H9 (cell line): ENCODE results near the gene PCSK2. TPM values are rescaled to one million over a fixed set of nuclear protein-coding genes. Genes with fewer than 3 reads are reported as not detected.

Experiments
- DNase-seq: peaks from one replicate; pipeline ENCODE4 v3.0.0-alpha.2; 2017
- H2AFZ ChIP-seq: one replicate; pipeline ENCODE4 v1.6.1; 2013; ENCODE audit warnings: mild to moderate bottlenecking, low read length, control low read depth, moderate library complexity
- H2AK5ac ChIP-seq: 2 replicates; pipeline ENCODE4 v1.6.1; 2013; ENCODE audit warnings: low read length, control low read depth, mixed read lengths; ENCODE audit not compliant: insufficient read length
- H2BK120ac ChIP-seq: one replicate; pipeline ENCODE4 v1.6.1; 2013; ENCODE audit warnings: low read depth, mild to moderate bottlenecking, low read length, control low read depth, inconsistent platforms; ENCODE audit not compliant: poor library complexity, severe bottlenecking
- H2BK12ac ChIP-seq: 2 replicates; pipeline ENCODE4 v1.6.1; 2013; ENCODE audit warnings: low read length, control low read depth, mixed read lengths, low read depth; ENCODE audit not compliant: insufficient read length
- H2BK15ac ChIP-seq: 2 replicates; pipeline ENCODE4 v1.6.1; 2013; ENCODE audit warnings: low read depth, low read length, control low read depth
- H2BK20ac ChIP-seq: one replicate; pipeline ENCODE4 v1.6.1; 2013; ENCODE audit warnings: low read depth, mild to moderate bottlenecking, low read length, control low read depth, inconsistent platforms; ENCODE audit not compliant: poor library complexity, severe bottlenecking
- H2BK5ac ChIP-seq: 2 replicates; pipeline ENCODE4 v1.6.1; 2013; ENCODE audit warnings: low read length, control low read depth, mixed read lengths; ENCODE audit not compliant: insufficient read length
- H3K14ac ChIP-seq: 2 replicates; pipeline ENCODE4 v1.6.1; 2013; ENCODE audit warnings: low read length, control low read depth; ENCODE audit not compliant: insufficient read depth
- H3K18ac ChIP-seq: 2 replicates; pipeline ENCODE4 v1.6.1; 2013; ENCODE audit warnings: low read depth, mild to moderate bottlenecking, mixed read lengths, low read length, control low read depth; ENCODE audit not compliant: insufficient read length
- H3K23ac ChIP-seq: 2 replicates; pipeline ENCODE4 v1.6.1; 2013; ENCODE audit warnings: low read length, control low read depth, mixed read lengths, low read depth; ENCODE audit not compliant: insufficient read length
- H3K23me2 ChIP-seq: 2 replicates; pipeline ENCODE4 v1.6.1; 2013; ENCODE audit warnings: low read depth, mild to moderate bottlenecking, mixed read lengths, low read length, control low read depth; ENCODE audit not compliant: insufficient read length, poor library complexity, severe bottlenecking
- H3K27ac ChIP-seq: 2 replicates; pipeline ENCODE4 v1.5.1; 2013; ENCODE audit warnings: low read length, control low read depth, mixed read lengths, low read depth; ENCODE audit not compliant: insufficient read length
- H3K27me3 ChIP-seq: 2 replicates; pipeline ENCODE4 v1.6.1; 2013; ENCODE audit warnings: low read length, control low read depth, inconsistent platforms; ENCODE audit not compliant: insufficient read depth
- H3K4ac ChIP-seq: 2 replicates; pipeline ENCODE4 v1.6.1; 2013; ENCODE audit warnings: low read depth, mild to moderate bottlenecking, control low read depth, inconsistent platforms, low read length, moderate library complexity
- H3K4me1 ChIP-seq: 2 replicates; pipeline ENCODE4 v1.6.1; 2013; ENCODE audit warnings: low read length, control low read depth, inconsistent platforms; ENCODE audit not compliant: insufficient read depth
- H3K4me2 ChIP-seq: 2 replicates; pipeline ENCODE4 v1.6.1; 2013; ENCODE audit warnings: low read length, control low read depth, mixed read lengths; ENCODE audit not compliant: insufficient read length, insufficient read depth
- H3K56ac ChIP-seq: 2 replicates; pipeline ENCODE4 v1.6.1; 2013; ENCODE audit warnings: low read depth, mild to moderate bottlenecking, mixed read lengths, low read length, control low read depth; ENCODE audit not compliant: insufficient read length
- H3K79me1 ChIP-seq: 2 replicates; pipeline ENCODE4 v1.6.1; 2013; ENCODE audit warnings: low read depth, mild to moderate bottlenecking, moderate library complexity, low read length, control low read depth, inconsistent platforms; ENCODE audit not compliant: insufficient read depth, poor library complexity, severe bottlenecking
- H3K79me2 ChIP-seq: 2 replicates; pipeline ENCODE4 v1.6.1; 2013; ENCODE audit warnings: low read length, control low read depth, inconsistent platforms; ENCODE audit not compliant: insufficient read depth
- H3K9ac ChIP-seq: 2 replicates; pipeline ENCODE4 v1.6.1; 2013; ENCODE audit warnings: low read length, control low read depth, mixed read lengths; ENCODE audit not compliant: insufficient read length; ENCODE audit errors: extremely low read depth
- H3K9me3 ChIP-seq: one replicate; pipeline ENCODE4 v1.6.1; 2013; ENCODE audit warnings: low read depth, low read length, inconsistent platforms; ENCODE audit not compliant: control insufficient read depth
- H3T11ph ChIP-seq: one replicate; pipeline ENCODE4 v1.6.1; 2013; ENCODE audit warnings: mild to moderate bottlenecking, low read length, control low read depth, inconsistent platforms
- H4K20me1 ChIP-seq: one replicate; pipeline ENCODE4 v1.6.1; 2013; ENCODE audit not compliant: control insufficient read depth, insufficient read length, insufficient read depth
- H4K5ac ChIP-seq: 2 replicates; pipeline ENCODE4 v1.6.1; 2013; ENCODE audit warnings: low read depth, mild to moderate bottlenecking, mixed read lengths, low read length, control low read depth; ENCODE audit not compliant: insufficient read length
- H4K8ac ChIP-seq: replicated peaks from 2 replicates; pipeline ENCODE4 v1.6.1; 2013; ENCODE audit warnings: low read length, control low read depth, mixed read lengths, low read depth; ENCODE audit not compliant: insufficient read length
- H4K91ac ChIP-seq: 2 replicates; pipeline ENCODE4 v1.6.1; 2013; ENCODE audit warnings: low read depth, mild to moderate bottlenecking, moderate library complexity, mixed read lengths, low read length, control low read depth; ENCODE audit not compliant: insufficient read length
- H3K27ac Mint-ChIP-seq, 3 experiments: 2 replicates in 2 of 3; 3 replicates in 1 of 3; pipeline ENCODE4 v1.8.0; 2020 to 2021; ENCODE audit warnings: mixed read lengths in 3 of 3, mild to moderate bottlenecking in 1 of 3, moderate library complexity in 1 of 3
- H3K27me3 Mint-ChIP-seq: 2 replicates; pipeline ENCODE4 v1.8.0; 2021; ENCODE audit warnings: low read depth, mild to moderate bottlenecking, moderate library complexity, mixed read lengths
- H3K36me3 Mint-ChIP-seq, 3 experiments: 2 replicates in 2 of 3; 3 replicates in 1 of 3; pipeline ENCODE4 v1.8.0; 2020 to 2021; ENCODE audit warnings: low read depth in 3 of 3, mixed read lengths in 3 of 3; ENCODE audit not compliant: insufficient read depth in 1 of 3
- H3K4me1 Mint-ChIP-seq, 2 experiments: 2 replicates each; pipeline ENCODE4 v1.8.0; 2020; ENCODE audit warnings: mixed read lengths in 2 of 2
- H3K4me3 Mint-ChIP-seq, 2 experiments: 2 replicates in 1 of 2; 3 replicates in 1 of 2; pipeline ENCODE4 v1.8.0; 2020 to 2021; ENCODE audit warnings: mild to moderate bottlenecking in 2 of 2, mixed read lengths in 2 of 2, moderate library complexity in 1 of 2
- H3K9me3 Mint-ChIP-seq, 2 experiments: 2 replicates in 1 of 2; 3 replicates in 1 of 2; pipeline ENCODE4 v1.8.0; 2020; ENCODE audit warnings: mild to moderate bottlenecking in 2 of 2, mixed read lengths in 2 of 2, moderate library complexity in 1 of 2
- WGBS: extraction: QIAGEN DNeasy Blood & Tissue Kit; methylation state at CpG from one replicate; pipeline ENCODE4 v1.1.7; 2013; ENCODE audit warnings: missing lambda C conversion rate, low lambda C conversion rate, mixed read lengths; ENCODE audit not compliant: insufficient read length; ENCODE audit errors: extremely low coverage; 5-methylcytosine and 5-hydroxymethylcytosine counted together
- total RNA-seq: library from RNA; stranded (reverse); gene quantifications from 2 replicates; pipeline ENCODE4 v1.2.1, GENCODE V29; 2021
- TF ChIP-seq, protein P1 (sequence below): fragments of 200-600 bp; sonication (generic); conservative IDR thresholded peaks from 3 replicates; pipeline ENCODE4 v1.8.0; 2021; ENCODE audit warnings: antibody characterized with exemption, mild to moderate bottlenecking

Gene PCSK2
- total RNA-seq, 1 experiment from 2014 or later = 2.8 TPM

GRCh38 chr20:17350321-17350720 lies 123.5 kb downstream of the PCSK2 start:
- Histone ChIP-seq H3K27me3 (no peaks in the 10 kb centered on the region), H3K18ac (no peak overlapping the region), H4K8ac (no peak overlapping the region), H2BK120ac (no peak overlapping the region), H2BK15ac (no peak overlapping the region), H4K20me1 (no peaks in the 10 kb centered on the region), H3K4me2 (no peak overlapping the region), H2AK5ac (no peak overlapping the region), H3T11ph (no peak overlapping the region), H3K79me2 (no peaks in the 10 kb centered on the region), H2BK20ac (no peak overlapping the region), H3K27ac (no peak overlapping the region), H3K56ac (no peak overlapping the region), H4K5ac (no peak overlapping the region), H3K23me2 (no peaks in the 10 kb centered on the region), H3K9ac (no peak overlapping the region), H3K4ac (no peak overlapping the region), H3K9me3 (no peaks in the 10 kb centered on the region), H3K14ac (no peak overlapping the region), H3K79me1 (no peaks in the 10 kb centered on the region), H3K4me1 (no peaks in the 10 kb centered on the region), H3K23ac (no peak overlapping the region), H4K91ac (no peak overlapping the region), H2BK5ac (no peak overlapping the region), H2BK12ac (no peak overlapping the region), H2AFZ (no peak overlapping the region)
- Mint-ChIP-seq H3K9me3 (no peaks in the 10 kb centered on the region; a peak in 2 of 5 replicates), H3K27me3 (no peaks in the 10 kb centered on the region), H3K4me3 (no peak overlapping the region), H3K27ac (peak overlapping the region in 1 of 3 experiments; percentile 27; a peak in 1 of 7 replicates), H3K36me3 (no peaks in the 10 kb centered on the region; a peak in 2 of 7 replicates), H3K4me1 (no peaks in the 10 kb centered on the region; a peak in 1 of 4 replicates)
- no peak for DNase-seq
- no CpG with 5 or more reads among the region's 3 CpGs for WGBS
- TF ChIP-seq, protein P1, sequence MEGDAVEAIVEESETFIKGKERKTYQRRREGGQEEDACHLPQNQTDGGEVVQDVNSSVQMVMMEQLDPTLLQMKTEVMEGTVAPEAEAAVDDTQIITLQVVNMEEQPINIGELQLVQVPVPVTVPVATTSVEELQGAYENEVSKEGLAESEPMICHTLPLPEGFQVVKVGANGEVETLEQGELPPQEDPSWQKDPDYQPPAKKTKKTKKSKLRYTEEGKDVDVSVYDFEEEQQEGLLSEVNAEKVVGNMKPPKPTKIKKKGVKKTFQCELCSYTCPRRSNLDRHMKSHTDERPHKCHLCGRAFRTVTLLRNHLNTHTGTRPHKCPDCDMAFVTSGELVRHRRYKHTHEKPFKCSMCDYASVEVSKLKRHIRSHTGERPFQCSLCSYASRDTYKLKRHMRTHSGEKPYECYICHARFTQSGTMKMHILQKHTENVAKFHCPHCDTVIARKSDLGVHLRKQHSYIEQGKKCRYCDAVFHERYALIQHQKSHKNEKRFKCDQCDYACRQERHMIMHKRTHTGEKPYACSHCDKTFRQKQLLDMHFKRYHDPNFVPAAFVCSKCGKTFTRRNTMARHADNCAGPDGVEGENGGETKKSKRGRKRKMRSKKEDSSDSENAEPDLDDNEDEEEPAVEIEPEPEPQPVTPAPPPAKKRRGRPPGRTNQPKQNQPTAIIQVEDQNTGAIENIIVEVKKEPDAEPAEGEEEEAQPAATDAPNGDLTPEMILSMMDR = no peak
